GM12801 (cell line): ENCODE data around the gene ICA1.

Experiments
- TF ChIP-seq, protein P1 (sequence below): IDR thresholded peaks from one replicate; pipeline ENCODE4 v1.5.1; 2011; ENCODE audit warnings: control low read depth; ENCODE audit not compliant: insufficient read length; ENCODE audit errors: extremely low read depth

The ICA1 gene

DNA sequence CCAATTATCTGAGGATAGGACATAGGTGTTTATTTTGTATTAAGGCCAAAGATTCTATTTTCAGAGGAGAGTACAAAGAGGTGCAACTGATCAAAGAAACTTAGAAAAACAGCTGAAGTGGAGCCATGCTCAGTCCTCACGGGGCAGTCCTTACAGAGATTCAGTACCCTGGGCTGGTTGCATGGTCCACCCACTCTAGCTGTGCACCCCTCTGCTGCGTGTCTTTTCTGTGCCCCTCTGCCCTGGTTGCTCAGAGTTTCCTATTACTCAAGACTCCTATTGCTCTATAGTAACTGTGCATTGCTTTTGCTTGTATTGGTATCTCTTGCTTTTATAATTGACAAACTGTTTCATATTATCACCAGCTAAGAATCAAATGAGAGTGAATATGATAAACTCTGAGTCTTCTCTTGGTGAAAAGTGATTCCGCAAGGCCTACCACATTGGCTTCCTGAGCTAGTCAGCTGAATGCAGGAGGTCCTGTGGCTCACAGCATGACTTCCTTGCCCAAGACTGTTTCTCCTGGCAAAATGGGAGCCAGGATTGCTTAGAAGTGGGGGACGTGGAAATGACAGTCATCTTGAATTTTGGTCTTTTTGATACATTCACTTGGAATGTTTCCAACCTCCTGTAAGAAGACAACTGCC is 156.4 kb downstream of the ICA1 start:
- TF ChIP-seq, protein P1, sequence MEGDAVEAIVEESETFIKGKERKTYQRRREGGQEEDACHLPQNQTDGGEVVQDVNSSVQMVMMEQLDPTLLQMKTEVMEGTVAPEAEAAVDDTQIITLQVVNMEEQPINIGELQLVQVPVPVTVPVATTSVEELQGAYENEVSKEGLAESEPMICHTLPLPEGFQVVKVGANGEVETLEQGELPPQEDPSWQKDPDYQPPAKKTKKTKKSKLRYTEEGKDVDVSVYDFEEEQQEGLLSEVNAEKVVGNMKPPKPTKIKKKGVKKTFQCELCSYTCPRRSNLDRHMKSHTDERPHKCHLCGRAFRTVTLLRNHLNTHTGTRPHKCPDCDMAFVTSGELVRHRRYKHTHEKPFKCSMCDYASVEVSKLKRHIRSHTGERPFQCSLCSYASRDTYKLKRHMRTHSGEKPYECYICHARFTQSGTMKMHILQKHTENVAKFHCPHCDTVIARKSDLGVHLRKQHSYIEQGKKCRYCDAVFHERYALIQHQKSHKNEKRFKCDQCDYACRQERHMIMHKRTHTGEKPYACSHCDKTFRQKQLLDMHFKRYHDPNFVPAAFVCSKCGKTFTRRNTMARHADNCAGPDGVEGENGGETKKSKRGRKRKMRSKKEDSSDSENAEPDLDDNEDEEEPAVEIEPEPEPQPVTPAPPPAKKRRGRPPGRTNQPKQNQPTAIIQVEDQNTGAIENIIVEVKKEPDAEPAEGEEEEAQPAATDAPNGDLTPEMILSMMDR, result no peak

- TF ChIP-seq, protein P1, result no peak
Observed at GRCh38 chr7:8103282-8103681, 158.7 kb downstream of the ICA1 start.

DNA sequence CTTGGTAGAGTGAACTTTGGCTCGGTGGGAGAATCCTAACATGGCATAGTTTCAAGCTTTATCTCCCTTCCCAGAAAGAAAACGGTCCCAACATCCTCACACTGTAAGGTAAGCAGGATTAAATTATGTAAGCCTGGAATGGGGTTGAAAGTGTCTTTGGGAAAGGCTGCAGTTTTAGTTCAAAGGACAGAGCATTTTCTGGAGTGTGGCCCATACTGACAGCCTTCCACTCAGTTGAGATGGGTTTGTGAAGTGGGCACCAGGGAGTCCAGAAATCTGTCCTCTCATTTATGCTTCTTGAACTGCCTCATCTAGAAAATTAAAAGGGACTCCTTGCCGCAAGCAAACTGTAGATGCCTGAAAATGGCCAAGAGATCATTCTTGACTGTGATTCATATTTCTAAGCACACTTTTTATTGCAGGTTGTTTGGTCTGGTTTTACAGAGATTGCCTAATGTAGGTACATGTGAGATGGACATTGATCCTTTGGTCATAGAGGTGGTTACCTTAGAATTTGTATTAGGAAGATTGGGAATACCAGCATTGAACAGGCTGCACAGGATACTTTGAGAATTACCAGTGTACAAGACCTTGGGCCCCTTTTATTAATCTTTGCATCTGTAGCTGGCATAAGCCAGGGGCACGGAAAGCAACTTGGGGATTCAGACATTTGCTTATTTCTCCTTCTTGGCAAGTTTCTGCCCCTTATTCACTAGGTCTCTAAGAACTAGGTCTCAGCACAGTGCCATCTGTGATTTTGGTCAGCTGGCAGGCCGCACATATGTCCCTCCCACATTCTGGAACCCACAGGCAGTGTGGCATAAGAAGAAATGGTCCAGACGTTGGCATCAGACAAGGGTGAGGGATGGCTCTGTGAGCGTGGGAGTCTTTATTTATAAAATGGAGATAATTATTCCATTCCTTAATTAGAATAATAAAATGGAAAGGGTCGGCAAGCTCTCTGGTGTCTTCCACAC is 167.5 kb downstream of the ICA1 start:
- TF ChIP-seq, protein P1, result no peak

- TF ChIP-seq, protein P1, result no peak
Observed at GRCh38 chr7:8092140-8092539, 169.8 kb downstream of the ICA1 start.

- TF ChIP-seq, protein P1, result no peak
Observed at GRCh38 chr7:8089036-8089780, 172.8 kb downstream of the ICA1 start.

GRCh38 chr7:8086239-8086638 is 175.7 kb downstream of the ICA1 start:
- TF ChIP-seq, protein P1, result no peak

DNA sequence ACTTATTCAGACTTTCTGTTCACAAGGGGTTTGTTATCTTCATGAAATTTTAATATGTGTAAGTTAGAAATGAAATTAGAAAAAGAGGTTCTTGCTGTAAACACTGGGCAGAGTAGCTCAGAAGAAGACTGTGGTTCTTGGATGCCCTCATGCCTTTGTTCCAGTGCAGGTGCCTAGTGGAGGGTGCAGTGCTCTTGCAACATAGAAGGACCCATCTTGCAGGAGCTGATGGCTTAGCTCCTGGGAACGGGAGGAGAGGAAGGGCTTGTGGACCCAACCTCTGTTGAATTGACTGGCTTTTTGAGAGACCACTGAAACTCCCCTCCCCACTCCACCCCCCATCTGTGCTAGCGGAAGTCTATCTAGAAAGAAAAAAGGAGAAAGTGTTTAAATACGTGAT is 176.5 kb downstream of the ICA1 start:
- TF ChIP-seq, protein P1, result no peak
